GM10847 (cell line): ENCODE results near the gene GATAD2B.

Experiments used
- POLR2A ChIP-seq: IDR thresholded peaks from 2 replicates; pipeline ENCODE4 v1.6.1; 2011; ENCODE audit not compliant: insufficient read length; ENCODE audit errors: extremely low read depth

The GATAD2B gene

DNA sequence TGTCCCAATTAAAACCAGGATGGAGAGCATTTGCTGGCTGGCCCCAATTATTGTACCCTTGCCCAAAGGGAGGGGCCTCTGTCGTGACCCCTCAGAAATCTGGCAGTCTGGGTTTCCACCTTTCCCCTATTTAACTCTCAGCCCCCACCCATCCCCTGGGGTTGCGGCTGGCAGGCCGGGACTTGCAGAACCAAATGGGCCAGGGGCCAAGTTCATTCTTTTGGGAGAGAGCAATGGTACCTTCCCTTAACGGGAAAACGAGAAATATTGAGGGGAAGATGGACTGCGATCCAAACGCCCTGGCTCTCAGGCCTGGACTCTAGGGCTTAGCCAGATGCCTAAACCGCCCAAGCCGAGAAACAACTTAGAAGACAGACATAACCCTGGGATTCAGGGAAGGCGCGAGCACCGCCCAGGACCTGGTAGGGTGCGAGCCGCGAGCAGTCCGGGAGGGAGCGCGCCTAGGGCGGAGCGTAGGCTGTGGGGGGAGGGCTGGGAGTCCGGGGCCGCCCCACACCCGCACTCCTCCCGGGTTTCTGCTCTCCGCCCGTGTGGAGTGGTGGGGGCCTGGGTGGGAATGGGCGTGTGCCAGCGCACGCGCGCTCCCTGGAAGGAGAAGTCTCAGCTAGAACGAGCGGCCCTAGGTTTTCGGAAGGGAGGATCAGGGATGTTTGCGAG, 147.9 kb downstream of the GATAD2B start, which contains the start of gene SLC27A3:
Gene SLC27A3 (plus strand): TSS at position 628 of the 678 bp plus-strand sequence. CDS start 91 bp downstream, outside the sequence.
- no peak for TF ChIP-seq POLR2A

DNA sequence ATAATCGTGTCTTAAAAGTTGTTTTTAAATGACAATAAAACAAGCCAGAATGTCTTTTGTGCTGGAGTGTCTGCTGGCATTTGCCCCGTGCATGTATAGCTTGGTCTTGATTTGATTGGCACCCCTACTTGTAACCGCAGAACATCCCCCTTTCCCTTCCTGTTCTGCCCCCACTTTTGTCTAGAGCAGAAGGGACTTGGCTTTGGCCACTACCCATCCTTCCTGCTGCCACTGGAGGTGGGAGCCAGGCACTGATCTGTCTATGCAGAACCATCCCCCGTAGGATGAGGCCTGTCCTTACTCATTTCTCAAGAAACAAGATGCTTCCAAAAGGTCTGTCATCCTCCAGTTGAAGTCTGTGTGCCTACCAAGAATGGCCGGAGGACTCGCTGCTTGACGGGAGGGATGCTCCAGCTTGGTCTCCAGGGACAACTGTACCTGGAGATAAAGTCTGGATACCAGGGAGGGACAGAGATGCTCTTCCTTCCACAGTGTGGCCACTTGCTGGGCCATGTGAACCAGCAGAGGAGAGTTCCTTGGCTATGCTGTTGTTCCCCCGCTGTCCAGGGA, 148.7 kb downstream of the GATAD2B start:
- no peak for TF ChIP-seq POLR2A

DNA sequence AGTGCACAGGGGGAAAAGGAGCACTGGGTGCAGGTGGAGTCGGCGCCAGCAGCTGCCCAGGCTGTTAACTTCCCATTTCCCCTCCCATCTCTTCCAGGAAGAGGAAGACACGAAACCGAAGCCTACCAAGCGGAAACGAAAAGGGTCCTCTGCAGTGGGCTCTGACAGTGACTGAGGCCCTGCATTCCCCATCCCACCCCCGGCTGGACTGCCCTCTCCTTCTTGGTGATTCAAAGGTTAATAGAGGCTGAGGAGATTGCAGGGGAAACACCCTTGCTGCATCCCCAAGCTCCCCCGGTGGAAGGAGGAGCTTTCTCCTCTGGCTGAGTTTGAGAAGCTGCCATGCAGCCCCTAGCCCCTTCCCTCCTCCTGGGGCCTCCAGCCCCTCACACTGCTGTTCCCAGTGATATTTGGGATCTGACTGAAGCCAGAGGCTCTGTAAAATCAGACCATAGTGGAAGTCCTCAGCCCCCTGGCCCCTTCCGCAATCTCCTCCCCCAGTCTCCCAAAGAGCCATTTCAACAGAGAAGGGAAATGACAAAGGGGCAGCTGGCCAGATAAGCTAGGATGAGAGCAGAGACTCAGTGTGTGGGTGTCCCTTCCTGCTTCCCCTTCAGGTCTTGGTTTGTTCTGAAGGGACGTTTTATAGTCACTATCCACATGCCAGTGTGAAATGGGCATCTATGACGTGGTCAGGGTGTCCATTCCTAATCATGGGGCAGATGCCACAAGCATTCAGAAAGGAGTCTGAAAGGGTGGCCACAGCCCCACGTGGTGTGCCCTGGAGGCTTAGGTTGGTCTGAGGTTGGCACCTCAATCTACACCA, 149.5 kb downstream of the GATAD2B start:
- TF ChIP-seq POLR2A: no peak

- TF ChIP-seq POLR2A: no peak
These were observed 150.8 kb downstream of the GATAD2B start for GRCh38 chr1:153771841-153772593.

GRCh38 chr1:153771261-153771660, 151.5 kb downstream of the GATAD2B start:
- TF ChIP-seq POLR2A: no peak

DNA sequence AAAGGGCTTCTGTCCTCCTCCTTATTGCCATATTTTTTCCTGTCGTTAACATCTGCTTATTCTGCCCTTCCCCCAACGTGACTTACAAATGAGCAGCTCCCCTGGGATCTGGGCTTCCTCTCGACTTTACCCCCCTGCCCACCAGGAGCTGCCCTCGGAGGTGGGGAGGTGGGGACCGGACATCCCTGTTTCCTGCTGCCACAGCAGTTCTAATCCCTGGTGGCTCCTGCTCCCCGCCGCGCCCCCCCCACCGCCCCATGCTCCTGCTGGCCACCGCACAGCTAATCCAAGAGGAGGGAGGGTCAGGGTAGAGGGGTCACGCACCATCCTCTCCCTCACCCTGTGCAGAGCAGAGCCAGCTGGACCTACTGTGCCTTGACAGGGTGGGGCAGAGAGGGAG, 152.0 kb downstream of the GATAD2B start:
- no peak for TF ChIP-seq POLR2A

GRCh38 chr1:153769221-153769620, 153.6 kb downstream of the GATAD2B start:
- TF ChIP-seq POLR2A: no peak

GRCh38 chr1:153768316-153769181, 154.2 kb downstream of the GATAD2B start:
- TF ChIP-seq POLR2A: no peak

DNA sequence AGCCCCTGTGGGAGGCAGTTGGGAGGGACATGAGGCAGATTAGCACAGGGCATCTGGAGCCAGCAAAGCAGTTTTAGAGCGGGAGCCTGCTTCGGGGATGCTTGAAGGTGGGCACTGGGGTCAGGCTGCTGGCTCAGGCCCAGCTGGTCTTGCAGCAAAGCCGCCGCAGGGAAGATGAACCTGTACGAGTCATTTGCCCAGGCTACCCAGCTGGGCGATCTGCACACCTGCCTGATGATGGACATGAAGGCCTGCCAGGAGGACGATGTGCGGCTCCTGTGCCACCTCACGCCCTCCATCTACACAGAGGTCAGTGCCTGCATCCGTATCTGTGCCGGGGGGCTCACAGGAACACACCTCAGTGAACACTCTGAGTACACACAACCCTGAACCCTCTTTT, 155.3 kb downstream of the GATAD2B start:
- TF ChIP-seq POLR2A: no peak

DNA sequence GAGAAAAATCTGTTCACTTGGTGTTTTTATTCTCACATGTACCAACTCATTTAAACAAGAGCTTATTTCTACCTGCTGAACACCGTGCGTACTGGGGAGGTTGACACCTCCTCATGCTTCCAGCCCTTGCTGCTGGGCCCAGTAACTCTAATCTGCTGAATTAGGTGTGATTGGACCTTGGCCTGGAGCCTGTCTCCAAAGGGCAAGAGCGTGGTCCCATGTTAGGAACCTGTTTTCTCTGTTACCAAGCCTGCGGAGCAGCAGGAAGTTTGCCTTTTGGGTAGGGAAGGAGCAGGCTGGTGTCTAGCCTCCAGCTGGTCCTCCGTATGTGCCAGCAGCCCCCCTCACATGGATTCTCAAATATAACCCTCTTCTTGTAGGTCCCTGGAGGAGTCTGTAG, 158.5 kb downstream of the GATAD2B start:
- TF ChIP-seq POLR2A: no peak

DNA sequence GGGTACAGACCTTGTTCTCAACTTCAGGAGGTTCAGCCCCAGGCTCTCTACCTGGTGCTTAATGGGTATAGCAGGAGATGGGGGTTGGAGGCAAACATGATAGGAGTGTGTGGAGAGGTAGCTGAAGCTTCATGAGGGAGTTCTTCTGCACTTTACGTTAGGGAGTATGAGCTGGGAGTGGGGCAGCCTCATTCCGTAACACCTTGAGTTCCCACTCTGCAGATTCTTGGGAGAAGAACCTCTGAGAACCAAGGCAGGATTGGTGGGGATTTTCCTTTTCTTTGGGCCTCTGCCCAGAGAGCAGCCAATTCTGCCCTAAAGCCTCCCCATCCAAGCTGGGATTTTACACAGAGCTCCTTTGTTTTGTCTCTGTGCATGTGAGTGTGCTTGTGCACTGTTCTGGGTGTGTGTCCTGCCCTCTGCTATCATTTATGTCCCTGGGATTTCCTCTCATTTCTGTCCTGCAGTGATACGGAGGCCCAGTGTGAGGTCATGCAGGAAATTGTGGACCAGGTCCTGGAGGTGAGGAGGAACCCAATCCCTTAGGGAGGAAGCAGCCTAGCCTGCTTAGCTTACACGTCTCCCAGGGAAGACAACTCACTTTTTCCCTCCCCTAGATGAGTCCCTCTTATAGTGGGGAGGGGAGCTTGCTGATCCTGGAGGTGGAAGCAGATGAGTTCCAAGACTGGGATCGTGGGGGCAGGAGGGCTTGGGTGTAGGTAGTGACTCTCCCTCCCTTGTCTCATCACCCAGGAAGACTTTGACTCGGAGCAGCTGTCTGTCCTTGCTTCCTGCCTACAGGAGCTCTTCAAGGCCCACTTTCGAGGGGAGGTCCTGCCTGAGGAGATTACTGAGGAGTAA, 159.2 kb downstream of the GATAD2B start:
- no peak for TF ChIP-seq POLR2A

- no peak for TF ChIP-seq POLR2A
These were observed 162.3 kb downstream of the GATAD2B start for GRCh38 chr1:153760440-153760839.
